K562 (cell line): ENCODE results near the gene PNLIPRP2. TPM values are rescaled to one million over a fixed set of nuclear protein-coding genes. Genes with fewer than 3 reads are reported as not detected.

Experiments used
- ATAC-seq: fragments of 200-7000 bp; cut with Tn5 transposase; 3 replicates; pipeline ENCODE4 v1.9.1; 2020; ENCODE audit warnings: moderate library complexity
- BruUV-seq: library from RNA; stranded (reverse); fragments of 400-500 nt; replicated peaks from 2 replicates; lab custom pipeline; 2021; lab: Mats Ljungman, UMichigan
- CTCF ChIA-PET: fragments of 300-600 bp; formaldehyde crosslinking; extraction: SDS; loops from one replicate; lab custom pipeline; 2021; ENCODE audit warnings: low intra/inter-chr PET ratio; lab: Yijun Ruan, JAX
- POLR2A ChIA-PET: fragments of 300-600, 350-650 bp; sonication (Branson Sonifier 250); formaldehyde crosslinking; extraction: SDS; loops from one replicate; lab custom pipeline; 2021; ENCODE audit warnings: antibody characterized with exemption, inconsistent platforms; lab: Yijun Ruan, JAX
- DNase-seq, 4 experiments: peaks; one replicate each; pipeline versions ENCODE4 v3.0.0 to v3.0.0-alpha.2; 2011 to 2018; ENCODE audit warnings: low spot score in 3 of 4, mixed read lengths in 3 of 4; ENCODE audit errors: extremely low read depth in 1 of 4
- FAIRE-seq: peaks from 2 replicates; lab custom pipeline; 2011; peaks lifted over from hg19 to GRCh38; lab: Jason Lieb, UNC
- H2AFZ ChIP-seq: 2 replicates; pipeline ENCODE4 v1.6.0; 2011; ENCODE audit warnings: low read depth, low read length, control low read depth, inconsistent platforms
- H3K27ac ChIP-seq: fragments of 200-600 bp; 3 replicates; pipeline ENCODE4 v1.8.0; 2011; ENCODE audit warnings: low read depth, mild to moderate bottlenecking, control low read depth, inconsistent platforms, low read length, moderate library complexity, mixed read lengths; ENCODE audit errors: extremely low read depth
- H3K27me3 ChIP-seq, 2 experiments: fragments of 300-600 bp in 1 of 2; 2 replicates in 1 of 2; 3 replicates in 1 of 2; pipeline versions ENCODE4 v1.6.0 to v1.8.0; 2011; ENCODE audit warnings: inconsistent platforms in 2 of 2, low read length in 2 of 2, mild to moderate bottlenecking in 1 of 2, mixed read lengths in 1 of 2, moderate library complexity in 1 of 2; ENCODE audit not compliant: control insufficient read depth in 2 of 2, insufficient read depth in 2 of 2
- H3K36me3 ChIP-seq: fragments of 300-600 bp; 3 replicates; pipeline ENCODE4 v1.8.0; 2011; ENCODE audit warnings: mild to moderate bottlenecking, low read length, inconsistent platforms; ENCODE audit not compliant: control insufficient read depth, insufficient read depth
- H3K4me1 ChIP-seq, 2 experiments: fragments of 200-600 bp in 1 of 2; replicated peaks in 1 of 2; 2 replicates in 1 of 2; 3 replicates in 1 of 2; pipeline versions ENCODE4 v1.5.1 to v1.8.0; 2011; ENCODE audit warnings: inconsistent platforms in 2 of 2, low read length in 2 of 2, mild to moderate bottlenecking in 1 of 2, mixed read lengths in 1 of 2, moderate library complexity in 1 of 2; ENCODE audit not compliant: control insufficient read depth in 2 of 2, insufficient read depth in 2 of 2
- H3K4me2 ChIP-seq: 2 replicates; pipeline ENCODE4 v1.6.1; 2011; ENCODE audit warnings: low read length, control low read depth, inconsistent platforms, mixed read lengths; ENCODE audit not compliant: insufficient read depth
- H3K4me3 ChIP-seq: fragments of 200-600 bp; sonication (generic), shearing (Covaris generic); 2 replicates; pipeline ENCODE4 v1.5.1; 2016; ENCODE audit warnings: control low read depth, inconsistent platforms
- H3K79me2 ChIP-seq: fragments of 200-600 bp; 3 replicates; pipeline ENCODE4 v1.8.0; 2011; ENCODE audit warnings: low read length, inconsistent platforms; ENCODE audit not compliant: control insufficient read depth, insufficient read depth
- H3K9ac ChIP-seq, 2 experiments: 2 replicates each; pipeline versions ENCODE4 v1.6.0 to v1.6.1; 2011; ENCODE audit warnings: low read depth in 2 of 2, low read length in 2 of 2, control low read depth in 1 of 2, inconsistent platforms in 1 of 2, mild to moderate bottlenecking in 1 of 2, mixed read lengths in 1 of 2; ENCODE audit not compliant: insufficient read depth in 1 of 2
- H3K9me1 ChIP-seq: one replicate; pipeline ENCODE4 v1.6.0; 2011; ENCODE audit warnings: inconsistent platforms, mild to moderate bottlenecking, low read length, moderate library complexity; ENCODE audit not compliant: control insufficient read depth, insufficient read depth
- H3K9me3 ChIP-seq: replicated peaks from 2 replicates; pipeline ENCODE4 v1.5.1; 2011; ENCODE audit warnings: low read depth, low read length, inconsistent platforms; ENCODE audit not compliant: control insufficient read depth, insufficient read depth
- H4K20me1 ChIP-seq: replicated peaks from 2 replicates; pipeline ENCODE4 v1.6.1; 2011; ENCODE audit warnings: low read length, inconsistent platforms, mixed read lengths; ENCODE audit not compliant: control insufficient read depth, insufficient read depth
- JUND ChIP-seq, 2 experiments: IDR thresholded peaks; 2 replicates in 1 of 2; 3 replicates in 1 of 2; pipeline ENCODE4 v1.6.1; 2011; ENCODE audit warnings: borderline replicate concordance in 2 of 2, low read depth in 2 of 2, low read length in 2 of 2, improper control_type of control experiment in 1 of 2, missing biosample characterization in 1 of 2, missing genetic modification characterization in 1 of 2, missing genetic modification reagents in 1 of 2
- POLR2B ChIP-seq: fragments of 450-650 bp; IDR thresholded peaks from 2 replicates; pipeline ENCODE4 v1.6.1; 2018; ENCODE audit warnings: low read depth; ENCODE audit not compliant: partially characterized antibody
- SFPQ ChIP-seq: fragments of 200-400 bp; formaldehyde crosslinking; IDR thresholded peaks from 2 replicates; pipeline ENCODE4 v1.6.1; 2017; ENCODE audit warnings: mild to moderate bottlenecking, low read depth, low read length, moderate library complexity
- WGBS: fragments of 100-300 bp; shearing (Covaris generic); methylation state at CpG from one replicate; pipeline ENCODE4 v1.1.6; 2016; ENCODE audit warnings: low coverage, mixed read lengths; ENCODE audit not compliant: insufficient coverage; ENCODE audit errors: missing lambda C conversion rate; 5-methylcytosine and 5-hydroxymethylcytosine counted together
- in situ Hi-C: fragments of 300-500 bp; cut with MboI; formaldehyde crosslinking; loops from 4 replicates; pipeline ENCODE4 v1.15.0; 2018; ENCODE audit warnings: inconsistent platforms, mixed read lengths
- intact Hi-C: fragments of 100-400 bp; cut with micrococcal nuclease; formaldehyde crosslinking; loops from 2 replicates; pipeline ENCODE4 v1.14.2; 2022
- polyA plus RNA-seq, 8 experiments: library from polyadenylated mRNA; depleted of rRNA in 4 of 8; stranded (reverse) in 5 of 8; unstranded in 3 of 8; fragments of >200 nt; fragmentation: Nextera tagmentation in 2 of 8; fragmentation: Illumina TruSeq in 1 of 8; extraction: Ambion mirVana in 2 of 8; extraction: Trizol in 1 of 8; gene quantifications; 2 replicates each; pipeline versions ENCODE4 v1.2.1 to v1.2.3, GENCODE V29; 2011 to 2014; ENCODE audit warnings: inconsistent platforms in 1 of 8, missing spikeins in 1 of 8
- total RNA-seq, 7 experiments: library from RNA; depleted of rRNA in 6 of 7; stranded (reverse); fragments of >200 nt in 6 of 7; fragmentation: Illumina TruSeq in 2 of 7; extraction: Trizol in 2 of 7; gene quantifications; 2 replicates each; pipeline versions ENCODE4 v1.2.1 to v1.2.3, GENCODE V29; 2011 to 2021; ENCODE audit warnings: low replicate concordance in 1 of 7

Gene PNLIPRP2
- total and polyA plus RNA-seq, 9 of the 15 experiments (the other 6 are each of a cell fraction or from before 2014, with no cell fraction given), result 0.38 TPM; not detected in 8

DNA sequence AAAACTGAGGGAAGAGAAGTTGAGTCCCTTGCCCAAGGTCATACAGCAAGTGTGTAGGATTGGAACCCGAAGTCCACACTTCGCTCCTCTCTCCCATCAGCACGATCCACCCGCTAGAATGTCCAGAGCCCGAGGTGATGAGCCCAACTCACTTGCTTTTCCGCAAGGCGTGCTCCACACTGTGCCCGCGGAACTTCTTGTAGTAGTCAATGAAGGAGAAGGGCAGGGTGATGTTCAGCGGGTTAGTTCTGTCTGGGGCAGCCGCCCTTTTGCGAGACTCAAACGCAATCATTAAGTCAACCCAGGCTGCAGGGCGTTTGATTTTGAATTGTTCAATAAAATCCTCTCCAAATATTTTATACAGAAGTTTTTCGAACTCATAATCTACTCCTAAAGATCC is 58.6 kb downstream of the PNLIPRP2 start:
- H3K4me3 ChIP-seq, result no peak overlapping the region
- no TSS peak for BruUV-seq
- POLR2A ChIA-PET, result no interaction called here
- H2AFZ ChIP-seq, result no peak overlapping the region
- in situ Hi-C loops, result loop anchor here (25.0 kb wide), 1 partner anchor 108 kb away; no protein-coding TSS in a partner anchor
- ATAC-seq, result no peak
- no peaks in the 10 kb centered on the region for H3K36me3 ChIP-seq
- intact Hi-C loops, result no loop called here
- H3K27me3 ChIP-seq, result peaks cover 0 to 31% of the 10 kb centered on the region in 2 experiments; a peak in 2 of 5 replicates
- H3K9me1 ChIP-seq, result no peaks in the 10 kb centered on the region
- no peak overlapping the region for H3K4me2 ChIP-seq
- H3K9me3 ChIP-seq, result no peaks in the 10 kb centered on the region
- CTCF ChIA-PET, result no interaction called here
- TF ChIP-seq JUND (IDR thresholded peaks at IDR 0.05; ENCODE audit: borderline replicate concordance, low read depth, low read length), result no peak
- TF ChIP-seq JUND (tag; IDR thresholded peaks at IDR 0.05; ENCODE audit: borderline replicate concordance, low read depth, low read length), result no peak
- TF ChIP-seq SFPQ, result no peak
- TF ChIP-seq POLR2B, result no peak
- H3K27ac ChIP-seq, result no peak overlapping the region
- no peak for FAIRE-seq
- no peak for DNase-seq
- no peaks in the 10 kb centered on the region for H4K20me1 ChIP-seq
- no peaks in the 10 kb centered on the region for H3K79me2 ChIP-seq
- under 1% methylated on average over 11 of the region's 15 CpGs for WGBS
- H3K4me1 ChIP-seq, result no peaks in the 10 kb centered on the region
- H3K9ac ChIP-seq, result no peak overlapping the region
